NCI-H1092 treated with DMSO at 0.1 percent for 48 hours (cell line): ENCODE data around the gene SACS.
"Not testable (repeated sequence)": the region's sequence is repeated elsewhere in the genome, so short reads cannot be mapped to it uniquely, and the experiment has no call there.

ENCODE experiments used
- DNase-seq: peaks from one replicate; lab custom pipeline; 2025; lab: John Stamatoyannopoulos, UW

SACS gene

DNA sequence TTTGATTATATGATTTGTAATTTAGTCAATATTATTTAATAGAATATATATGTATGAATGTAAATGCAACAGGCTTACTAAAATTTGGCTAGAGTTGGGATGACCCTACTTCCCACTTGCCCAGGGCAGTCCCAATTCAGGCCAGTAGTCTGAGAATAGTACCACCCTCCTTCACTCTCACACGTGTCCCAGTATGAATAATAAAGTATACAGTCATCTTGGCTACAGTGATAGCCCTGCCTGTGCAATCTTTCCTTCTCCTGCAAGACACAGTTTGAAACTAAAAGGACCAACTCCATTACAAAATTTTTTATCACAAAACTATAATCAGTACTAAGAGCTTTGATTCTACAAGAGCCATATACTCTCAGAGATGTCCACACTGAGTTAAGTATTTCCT, 76.2 kb downstream of the SACS start:
- no peak for DNase-seq

DNA sequence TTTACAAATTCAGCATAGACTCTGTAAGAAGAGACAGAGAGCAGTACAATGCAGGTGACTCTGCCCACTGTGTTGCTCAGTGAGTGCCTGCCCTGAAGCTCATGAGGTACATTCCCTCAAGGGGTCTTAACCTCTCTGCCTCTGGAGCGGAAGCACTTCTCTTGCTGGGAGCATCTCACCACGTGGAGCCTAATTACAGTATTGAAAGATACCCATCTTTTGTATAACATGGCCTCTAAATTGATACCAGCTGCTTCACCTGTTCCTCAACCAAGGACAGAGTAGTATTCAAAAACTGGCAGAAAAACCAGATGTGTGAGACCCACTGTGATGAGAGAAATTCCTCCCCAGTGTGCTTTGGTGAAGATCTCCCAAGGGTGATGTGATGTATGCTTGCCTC, 77.1 kb downstream of the SACS start:
- DNase-seq: no peak

DNA sequence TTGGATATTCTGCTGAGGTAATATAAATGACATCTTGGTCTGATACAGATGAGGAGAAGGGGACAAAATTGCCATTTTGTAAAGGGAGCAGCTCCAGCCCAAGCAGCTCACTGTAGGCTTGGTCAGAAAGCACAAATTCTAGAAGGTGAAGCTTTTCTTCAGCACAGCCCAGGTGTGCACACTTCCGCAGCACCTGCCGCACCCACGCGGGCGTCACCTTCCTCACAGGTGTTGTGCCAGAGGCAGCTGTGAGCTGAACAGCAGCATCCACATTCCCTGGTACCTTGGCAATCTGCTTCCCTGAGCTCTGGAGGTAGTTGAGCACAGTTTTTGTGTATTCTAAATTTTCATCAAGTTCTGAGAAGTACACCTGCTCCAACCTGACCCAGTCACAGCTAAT, 79.0 kb downstream of the SACS start:
- DNase-seq: no peak

DNA sequence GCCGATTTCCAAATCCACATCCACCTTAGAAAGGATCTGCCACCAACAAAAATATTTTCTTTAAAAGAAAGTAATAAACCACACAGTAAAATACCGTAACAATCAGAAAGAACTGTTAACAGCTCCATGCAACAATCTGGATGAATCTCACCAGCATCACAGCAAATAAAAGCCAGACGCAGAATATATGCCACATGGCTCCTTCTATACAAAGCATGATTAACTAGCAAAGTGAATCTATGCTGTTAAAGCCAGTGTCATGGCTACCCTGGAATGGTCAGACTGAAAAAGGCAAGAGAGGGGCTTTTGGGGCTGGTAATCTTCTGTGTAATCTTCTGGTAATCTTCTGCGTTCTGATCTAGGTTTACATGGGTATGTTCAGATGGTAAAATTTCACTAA, 81.3 kb downstream of the SACS start:
- no peak for DNase-seq

DNA sequence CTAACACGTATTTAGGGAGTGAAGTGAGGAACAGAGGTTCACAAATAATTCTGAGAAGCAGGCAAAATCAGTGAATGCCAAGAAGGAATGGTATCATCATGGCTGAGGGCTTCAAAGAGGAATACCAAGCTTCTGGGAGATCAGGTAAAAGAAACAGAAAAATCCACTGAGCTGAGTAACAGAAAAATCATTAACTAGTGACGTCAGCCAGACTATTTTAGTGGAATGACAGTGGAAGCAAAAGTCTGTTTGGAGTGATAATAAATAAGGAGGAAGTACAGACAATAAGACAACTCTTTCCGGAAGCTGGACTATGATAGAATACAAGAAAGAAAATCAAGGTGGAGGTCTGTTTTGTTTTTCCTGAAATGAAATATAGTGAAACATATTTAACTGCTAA, 83.5 kb downstream of the SACS start:
- DNase-seq: no peak

DNA sequence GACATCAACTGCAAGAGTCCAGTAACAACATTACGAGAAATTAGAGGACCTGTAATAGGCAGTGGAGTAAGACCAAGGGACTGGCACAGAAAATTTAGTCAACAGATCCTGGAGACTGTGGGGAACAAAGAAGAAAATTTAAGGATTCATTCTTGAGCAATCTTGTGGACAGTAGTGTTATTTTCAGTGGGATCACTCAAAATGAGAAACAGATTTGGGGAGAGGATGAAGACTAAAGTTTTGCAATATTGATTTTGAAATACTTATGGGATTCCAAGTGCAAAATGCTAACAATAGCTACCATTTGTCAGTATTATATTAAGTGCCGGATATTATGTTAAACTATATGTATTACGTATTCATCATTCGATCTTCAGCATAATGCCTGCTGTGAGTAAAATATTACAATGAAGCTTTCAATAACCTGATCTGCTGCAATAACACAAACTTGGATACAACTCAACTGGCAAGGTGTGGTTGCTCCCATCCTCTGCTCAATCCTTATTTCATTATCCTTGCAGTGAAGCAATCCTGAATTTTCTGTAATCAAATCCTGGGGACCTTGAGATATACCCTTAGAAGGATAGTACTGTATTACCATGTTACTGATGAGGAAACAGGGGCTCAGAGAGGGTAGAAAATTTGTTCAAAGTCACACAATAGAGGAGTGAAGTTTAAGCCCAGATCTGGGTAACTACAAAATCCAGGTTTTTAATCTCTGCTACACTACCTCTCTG, 84.2 kb downstream of the SACS start:
- no peak for DNase-seq

DNA sequence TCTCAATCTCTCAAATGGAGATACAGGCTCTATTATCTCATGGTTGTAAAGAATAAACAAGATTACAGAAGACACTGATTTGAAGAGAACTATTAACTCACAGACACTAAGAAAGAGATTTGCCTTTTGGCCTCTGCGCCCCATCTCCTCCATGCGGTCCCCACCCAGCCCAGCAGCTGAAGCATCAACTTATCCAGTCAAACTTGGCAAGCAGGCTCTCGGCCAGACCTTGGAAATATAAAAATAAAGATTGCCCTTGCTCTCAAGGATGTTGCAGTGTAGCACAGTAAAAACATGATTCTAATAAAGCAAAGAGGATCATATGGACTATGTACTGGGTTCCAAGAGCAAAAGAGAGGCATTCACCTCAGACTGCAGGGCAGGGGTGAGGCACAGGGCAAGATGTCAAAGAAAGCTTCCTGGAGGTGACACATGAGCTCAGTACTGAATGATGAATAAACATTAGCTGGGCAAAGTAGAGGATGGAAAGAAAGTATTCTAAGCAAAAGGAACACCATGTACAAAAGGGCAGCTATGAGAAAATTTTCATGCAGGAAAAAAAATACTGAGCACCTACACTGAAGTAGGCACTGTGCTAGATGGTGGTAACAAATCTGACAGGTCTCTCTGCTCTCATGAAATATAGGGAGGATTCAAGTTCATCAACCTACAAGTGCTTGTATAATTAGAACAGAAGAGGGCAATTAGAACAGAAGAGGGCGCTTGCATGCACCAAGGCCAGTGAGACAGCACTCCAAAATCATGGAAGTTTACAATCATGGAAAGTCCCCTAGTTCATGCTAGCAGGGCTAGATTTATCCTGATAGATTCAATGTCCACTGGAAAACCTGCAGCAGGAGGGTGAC, 85.0 kb downstream of the SACS start:
- no peak for DNase-seq

DNA sequence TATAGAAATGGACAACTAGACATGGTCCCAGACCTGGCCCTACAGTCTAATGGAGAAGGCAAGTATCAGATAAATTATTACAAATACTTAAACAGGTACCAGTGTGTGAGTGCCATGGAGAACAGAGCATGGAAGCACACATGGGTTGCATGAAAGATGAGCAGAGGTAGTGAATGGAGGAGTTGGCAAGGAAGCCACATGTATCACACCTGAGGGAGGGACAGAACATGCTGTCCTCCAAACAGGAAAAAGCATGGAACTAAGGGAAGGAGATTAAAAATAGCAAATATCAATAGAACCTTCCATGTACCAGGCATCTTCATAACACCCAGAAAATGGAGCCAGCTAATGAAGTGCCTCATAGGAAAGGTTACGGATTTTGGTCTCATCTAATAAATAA, 85.9 kb downstream of the SACS start:
- DNase-seq: no peak

DNA sequence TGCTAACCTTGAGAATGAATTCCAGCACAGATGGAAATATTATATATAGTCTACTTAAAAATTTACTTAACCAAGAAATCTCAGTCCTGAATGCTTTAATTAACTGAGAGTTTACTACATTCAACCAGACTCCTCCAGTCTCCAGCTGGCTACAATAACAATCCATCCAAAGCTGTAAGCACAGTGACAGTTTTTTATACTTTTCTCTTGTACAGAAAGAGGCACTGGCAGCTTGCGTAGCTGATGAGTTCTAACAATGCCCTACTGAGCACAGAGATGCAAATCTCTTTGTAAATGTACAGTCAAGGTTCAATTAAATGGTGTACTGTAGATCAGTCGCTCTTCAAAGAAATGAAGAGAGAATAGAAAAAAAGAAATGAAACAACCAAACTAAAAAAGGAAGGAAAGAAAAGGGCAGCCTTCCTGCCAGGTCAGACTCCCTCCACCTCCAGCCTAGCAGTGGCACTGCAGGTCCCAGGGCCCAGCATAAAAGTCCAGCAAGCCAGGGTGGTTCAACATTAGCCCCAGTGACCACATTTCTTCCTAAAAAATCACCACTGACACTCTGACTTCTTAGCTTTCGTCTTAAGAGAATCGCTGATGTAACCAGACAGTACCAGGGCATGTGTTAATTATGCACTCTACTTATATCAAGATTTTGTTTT, 88.4 kb downstream of the SACS start:
- DNase-seq: no peak

DNA sequence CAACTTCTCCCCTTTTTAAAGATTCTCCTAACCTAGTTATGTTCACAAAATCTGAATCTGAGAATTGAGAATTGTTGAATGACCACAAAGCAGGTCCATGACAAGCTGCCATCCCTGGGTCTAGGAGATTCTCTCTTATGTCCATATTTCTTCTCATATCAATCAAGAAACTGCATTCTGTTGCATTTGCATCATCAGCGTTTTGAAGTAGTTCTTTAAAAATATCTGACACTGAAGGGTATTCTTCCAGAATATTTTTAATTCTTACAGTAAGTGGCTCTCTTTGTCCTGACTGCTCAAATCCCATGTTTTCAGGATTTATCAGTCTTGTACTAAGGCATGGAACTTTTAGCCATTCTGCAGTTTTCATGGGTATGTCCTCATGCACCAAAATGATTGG, 94.3 kb downstream of the SACS start:
- no peak for DNase-seq

DNA sequence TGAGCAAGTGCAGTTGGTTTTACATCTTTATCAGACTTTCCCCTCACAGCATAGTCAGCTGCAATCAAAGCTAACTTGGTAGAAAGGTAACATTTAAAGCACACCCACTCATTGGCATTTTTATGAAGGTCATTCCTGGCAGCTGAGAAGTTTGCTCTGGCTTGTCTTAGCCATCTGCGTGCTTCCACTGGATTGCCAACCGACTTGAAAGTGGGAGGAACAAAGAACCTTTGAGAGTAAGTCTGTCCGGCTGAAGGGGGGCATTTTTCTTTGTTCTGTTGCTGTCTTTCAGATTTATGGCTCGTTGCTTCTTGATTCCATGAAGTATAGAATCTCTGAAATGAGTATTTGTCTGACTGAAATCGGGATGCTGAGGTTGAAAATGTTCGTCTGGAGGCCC, 103.1 kb downstream of the SACS start:
- no peak for DNase-seq

DNA sequence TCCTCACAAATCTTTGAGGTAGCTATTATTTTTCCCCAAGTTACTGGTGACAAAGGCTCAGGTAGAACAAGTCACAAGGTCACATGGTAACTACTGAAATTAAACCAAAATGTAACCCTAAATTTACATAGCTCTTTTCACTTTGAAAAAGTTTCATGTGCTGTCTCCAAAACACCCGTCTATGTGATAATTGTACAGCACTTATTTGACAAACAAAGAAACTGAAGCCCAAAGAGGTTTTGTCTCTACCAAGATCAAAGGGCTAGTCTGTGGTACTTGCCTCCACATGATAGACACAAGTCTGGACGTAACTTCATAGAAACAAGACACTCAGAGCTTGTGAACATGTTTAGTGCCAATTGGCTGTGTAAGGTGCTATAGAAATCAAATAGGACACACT, 108.3 kb downstream of the SACS start:
- DNase-seq: no peak

DNA sequence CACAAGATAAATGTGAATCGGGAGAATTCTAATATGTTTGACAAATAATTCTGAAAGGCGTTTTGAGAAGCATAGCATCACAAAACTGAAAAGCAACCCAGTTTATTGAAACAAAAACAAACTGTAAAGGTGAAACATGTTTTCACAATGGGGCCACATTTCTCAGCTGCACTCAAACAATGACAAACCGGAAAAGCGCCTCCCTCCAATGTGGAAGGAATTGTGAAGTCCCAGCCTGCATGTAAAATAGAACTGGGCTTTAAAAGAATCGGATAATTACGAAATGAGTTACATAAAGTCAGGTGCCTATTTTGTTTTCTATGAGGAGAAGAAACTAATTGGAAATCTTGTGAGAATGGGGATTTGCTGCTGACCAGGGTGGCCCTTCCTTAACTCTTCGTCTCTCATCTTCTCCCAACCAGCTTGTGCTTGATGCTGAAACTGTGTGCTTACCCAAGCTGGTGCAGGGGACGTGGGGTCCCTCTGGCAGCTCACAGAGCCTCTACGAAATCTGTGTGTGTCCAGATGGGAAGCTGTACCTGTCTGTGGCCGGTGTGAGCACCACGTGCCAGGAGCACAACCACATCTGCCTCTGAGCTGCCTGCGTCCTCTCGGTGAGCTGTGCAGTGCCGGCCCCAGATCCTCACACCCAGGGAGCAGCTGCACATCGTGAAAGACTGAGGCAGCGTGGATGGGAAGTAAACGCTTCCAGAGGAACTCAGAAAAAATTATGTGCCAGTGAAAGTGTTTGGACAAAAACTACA, 109.4 kb downstream of the SACS start:
- no peak for DNase-seq

DNA sequence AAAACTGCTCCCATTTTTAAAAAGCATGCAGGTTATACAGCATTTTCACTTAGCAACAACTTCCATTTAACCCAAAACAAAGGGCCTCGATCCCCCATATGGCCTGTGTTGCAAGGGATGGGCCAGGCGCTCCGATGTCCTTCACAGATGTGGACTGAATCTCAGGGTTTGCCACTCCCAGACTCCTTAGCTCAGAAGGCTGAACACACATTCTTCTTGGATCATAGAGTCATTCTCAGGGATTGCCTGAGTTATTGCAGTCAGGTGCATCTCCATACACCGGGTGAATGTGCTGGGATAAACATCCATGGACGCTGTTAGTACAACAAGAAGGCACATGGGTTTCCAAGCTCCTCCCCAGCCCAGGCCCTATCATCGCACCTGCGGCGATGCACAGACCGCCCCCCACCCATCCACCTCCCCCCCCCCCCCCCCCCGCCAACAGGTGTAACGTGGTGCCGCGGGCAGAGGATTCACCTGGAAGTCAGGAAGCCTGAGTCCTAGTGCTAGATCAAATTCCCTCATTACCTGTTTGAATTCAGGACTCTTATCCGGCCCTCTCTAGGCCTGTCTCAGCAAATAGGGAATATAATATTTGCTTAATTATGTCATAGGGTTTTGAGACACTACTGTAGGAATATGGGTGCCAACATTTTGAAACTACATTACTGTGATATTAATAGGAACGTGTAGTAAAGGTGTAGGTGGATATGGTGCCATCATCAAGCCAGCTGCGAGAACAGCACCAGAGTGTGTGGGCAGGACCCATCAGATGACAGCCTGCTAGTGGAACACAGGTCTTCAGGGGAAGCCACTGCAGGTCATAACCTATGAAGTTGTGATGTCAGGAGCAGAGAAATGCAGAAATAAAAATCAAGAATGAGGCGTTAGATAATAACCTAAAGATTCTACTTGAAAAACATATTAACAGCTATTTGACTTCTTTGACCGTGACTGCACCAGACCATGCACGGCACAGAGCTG, 110.9 kb downstream of the SACS start:
- DNase-seq: peak; percentile 19

DNA sequence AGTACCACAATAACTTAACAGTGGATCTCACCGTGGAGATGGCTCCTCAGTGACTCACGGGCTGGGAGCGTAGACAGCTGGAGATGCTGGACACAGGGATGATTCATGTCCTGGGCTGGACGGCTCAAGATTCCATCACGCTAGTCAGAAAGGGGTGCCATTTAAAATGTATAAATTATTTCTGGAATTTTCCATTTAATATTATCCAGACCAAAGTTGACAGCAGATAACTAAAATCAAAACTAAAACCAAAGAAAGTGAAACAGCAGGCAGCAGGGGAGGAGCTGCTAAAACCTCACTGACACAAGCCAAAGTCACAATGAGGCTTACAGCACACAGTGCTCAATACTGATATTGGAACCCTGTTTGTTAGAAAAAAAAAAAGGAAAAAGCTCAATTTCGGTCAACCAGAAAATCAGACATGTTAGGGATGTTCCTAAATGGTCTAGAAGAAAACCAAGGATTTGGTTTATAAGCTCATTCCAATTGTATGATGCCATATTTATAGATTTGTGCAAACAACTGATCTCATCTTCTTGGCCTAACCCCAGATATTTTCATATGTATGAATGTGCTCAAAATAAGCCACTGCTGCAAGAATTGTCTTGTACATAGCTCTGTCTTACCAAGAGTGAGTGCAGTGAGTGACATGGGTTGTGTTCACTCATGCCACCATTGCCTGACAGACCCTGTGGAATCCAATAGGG, 111.8 kb downstream of the SACS start:
- no peak for DNase-seq

DNA sequence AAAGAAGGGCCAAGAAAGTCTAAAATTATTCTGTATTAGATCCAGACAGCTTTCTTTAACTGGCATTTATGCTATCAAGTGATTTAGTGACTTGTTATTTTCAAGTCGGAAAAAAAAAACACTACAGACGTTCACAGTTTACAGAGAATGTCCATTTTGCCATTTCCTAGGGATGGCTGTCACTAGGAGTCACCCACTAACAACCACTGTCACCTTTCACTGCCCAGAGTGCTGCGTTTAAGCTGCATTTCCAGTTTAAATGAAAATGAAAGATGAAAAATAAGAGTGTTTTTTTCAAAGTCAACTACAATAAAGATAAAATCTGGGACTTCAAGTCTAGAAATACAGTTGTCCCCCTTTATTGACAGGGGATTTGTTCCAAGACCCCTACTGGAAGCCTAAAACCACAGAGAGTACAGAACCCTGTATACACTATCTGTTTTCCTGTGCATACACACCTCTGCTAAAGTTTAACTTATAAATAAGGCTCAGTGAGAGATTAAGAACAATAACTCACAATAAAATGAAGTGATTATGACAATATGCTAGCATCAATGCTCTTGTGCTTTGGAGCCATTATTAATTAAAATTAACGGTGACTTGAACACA, 112.5 kb downstream of the SACS start:
- no peak for DNase-seq

DNA sequence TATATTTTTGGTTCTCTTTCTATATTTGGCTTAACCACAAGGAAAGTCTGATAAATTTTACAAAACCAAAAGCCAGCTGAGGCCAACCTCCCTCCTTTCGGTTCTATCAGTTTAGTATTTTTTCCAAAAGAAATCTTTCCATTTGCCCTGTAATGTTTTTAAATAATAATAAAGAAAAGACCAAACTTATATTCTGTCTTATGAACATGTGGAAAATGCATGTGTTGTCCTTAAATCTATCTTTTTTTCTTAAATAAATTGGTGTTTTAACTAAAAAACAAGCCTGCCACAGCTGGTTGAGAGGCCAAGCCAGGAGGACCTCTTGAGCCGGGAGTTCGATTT, 113.6 kb downstream of the SACS start:
- no peak for DNase-seq

DNA sequence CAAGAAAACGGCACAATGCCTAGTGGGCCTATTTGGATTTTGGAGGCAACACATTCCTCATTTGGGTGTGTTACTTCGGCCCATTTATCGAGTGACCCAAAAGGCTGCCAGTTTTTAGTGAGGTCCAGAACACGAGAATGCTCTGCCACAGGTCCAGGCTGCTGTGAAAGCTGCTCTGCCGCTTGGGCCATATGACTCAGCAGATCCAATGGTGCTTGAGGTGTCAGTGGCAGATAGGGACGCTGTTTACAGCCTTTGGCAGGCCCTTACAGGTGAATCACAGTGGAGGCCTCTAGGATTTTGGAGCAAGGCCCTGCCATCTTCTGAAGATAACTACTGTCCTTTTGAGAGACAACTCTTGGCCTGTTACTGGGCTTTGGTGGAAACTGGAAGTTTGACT, 118.7 kb downstream of the SACS start:
- not testable (repeated sequence) for DNase-seq

DNA sequence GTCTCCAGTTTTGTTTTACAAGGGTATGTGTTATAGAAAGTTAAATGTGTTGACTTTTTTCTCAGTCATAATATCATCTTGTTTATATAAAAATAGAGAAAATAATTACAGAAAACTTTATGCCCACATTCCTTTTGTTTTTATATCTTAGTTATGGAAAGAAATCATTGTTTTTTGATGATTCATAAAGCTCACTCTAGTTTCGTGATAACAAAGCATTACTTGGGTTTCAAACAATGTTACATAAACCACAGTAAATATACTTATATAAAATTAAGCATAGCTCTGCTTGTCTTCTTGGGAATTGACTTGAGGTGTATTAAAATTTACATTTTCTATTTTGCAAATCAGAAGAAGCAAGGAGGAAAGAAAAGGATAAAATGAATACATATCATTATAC, 140.9 kb downstream of the SACS start:
- no peak for DNase-seq

DNA sequence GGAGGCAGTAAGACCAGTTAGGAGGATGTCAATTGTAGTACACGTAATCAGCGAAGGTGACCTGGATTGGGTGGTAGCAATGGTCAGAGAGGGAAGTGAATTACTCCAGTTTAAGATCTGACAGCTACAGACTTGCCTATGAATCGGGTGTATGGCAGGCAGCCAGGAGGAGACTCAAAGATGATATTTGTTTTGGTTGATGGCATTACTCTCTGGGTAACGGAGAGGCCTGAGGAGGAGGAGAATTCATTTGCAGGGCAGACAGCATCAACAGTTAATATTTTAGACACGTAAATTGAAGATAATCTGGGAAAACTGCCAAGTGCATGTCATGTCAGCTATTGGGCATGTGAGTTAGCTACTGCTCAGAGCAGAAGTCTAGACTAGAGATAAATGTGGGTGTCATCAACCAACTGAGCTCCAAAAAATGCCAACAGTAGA, 143.6 kb downstream of the SACS start:
- no peak for DNase-seq
